Activated CD4-positive, alpha-beta T cell treated with anti-CD3 and anti-CD28 coated beads for 4 hours (primary cell): ENCODE measurements around the gene UNC5A.
A peak's percentile ranks its signal among the peaks of the same experiment; 100 is the strongest.

Experiments
- DNase-seq, 2 donors: peaks; one replicate each; pipeline ENCODE4 v3.0.0-alpha.2; 2020

The UNC5A gene

GRCh38 chr5:176802116-176802784 lies 8.1 kb upstream of the UNC5A start:
- DNase-seq = no peak

DNA sequence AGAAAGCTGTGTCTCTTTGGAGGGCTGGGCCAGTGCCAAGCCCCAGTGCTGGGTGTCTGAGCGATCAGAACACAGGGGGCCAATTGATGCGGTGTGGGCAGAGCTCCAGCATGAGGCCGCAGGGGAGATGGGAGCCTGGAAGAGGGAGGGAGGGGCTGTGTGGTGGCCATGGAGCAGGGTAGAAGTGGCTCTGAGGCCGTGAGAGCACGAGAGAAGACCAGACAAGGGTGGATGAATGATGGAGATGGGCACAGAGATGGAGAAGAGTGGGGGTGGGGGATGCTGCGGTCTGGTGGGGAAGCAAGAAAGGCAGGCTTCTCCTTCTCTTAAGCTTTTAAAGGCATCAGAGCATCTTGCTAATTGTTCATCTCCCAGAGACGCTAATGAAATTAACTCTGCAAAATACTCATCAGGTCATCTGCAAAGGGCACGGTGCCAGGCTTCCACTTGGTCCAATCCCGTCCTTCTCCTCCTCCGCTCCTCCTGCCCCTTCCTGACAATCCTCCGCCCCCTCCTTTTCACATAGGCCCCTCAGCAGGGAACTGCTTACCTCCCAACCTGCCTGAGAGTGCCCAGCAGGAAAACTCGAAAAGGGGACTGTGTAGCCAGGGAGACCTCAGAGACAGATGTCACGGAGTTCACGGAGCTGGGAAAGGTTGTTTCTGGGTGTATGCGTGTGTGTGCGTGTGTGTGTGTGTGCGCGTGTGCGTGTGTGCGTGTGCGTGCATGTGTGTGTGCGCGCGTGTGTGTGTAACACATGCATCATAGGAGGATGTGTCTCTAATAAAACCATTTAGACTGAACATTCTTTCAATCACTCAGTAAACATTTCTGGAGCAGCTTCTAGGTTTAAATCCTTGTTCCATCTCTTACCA lies 7.1 kb upstream of the UNC5A start:
- DNase-seq = no peak

GRCh38 chr5:176803943-176804498 lies 6.3 kb upstream of the UNC5A start:
- no peak for DNase-seq

DNA sequence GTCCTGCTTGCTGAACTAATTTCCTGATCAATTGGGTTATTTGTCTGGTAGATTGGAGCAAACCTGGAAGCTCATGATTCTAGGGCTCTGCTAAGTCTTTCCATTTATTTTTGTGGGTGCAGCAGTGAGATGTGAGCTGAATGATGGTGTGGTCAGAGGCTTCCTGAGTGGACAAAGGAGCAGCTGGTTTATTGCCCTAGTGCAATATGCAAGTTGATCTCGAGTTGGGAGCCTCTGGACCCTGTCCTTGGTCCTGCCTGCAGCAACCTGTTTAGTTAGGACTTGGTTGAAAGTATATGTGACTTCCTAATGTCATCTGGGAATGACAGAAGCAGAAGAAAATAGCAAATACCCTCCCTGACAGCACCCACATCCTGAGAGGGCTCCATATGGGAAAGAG lies 4.2 kb upstream of the UNC5A start:
- DNase-seq = no peak

GRCh38 chr5:176809544-176810080 lies 747 bp upstream of the UNC5A start:
- no peak for DNase-seq

- DNase-seq = no peak
Measured at GRCh38 chr5:176810687-176811501, 535 bp downstream of the UNC5A start.

- no peak for DNase-seq
Measured at GRCh38 chr5:176812269-176813259, 2.2 kb downstream of the UNC5A start.

GRCh38 chr5:176813587-176814312 lies 3.4 kb downstream of the UNC5A start:
- no peak for DNase-seq

DNA sequence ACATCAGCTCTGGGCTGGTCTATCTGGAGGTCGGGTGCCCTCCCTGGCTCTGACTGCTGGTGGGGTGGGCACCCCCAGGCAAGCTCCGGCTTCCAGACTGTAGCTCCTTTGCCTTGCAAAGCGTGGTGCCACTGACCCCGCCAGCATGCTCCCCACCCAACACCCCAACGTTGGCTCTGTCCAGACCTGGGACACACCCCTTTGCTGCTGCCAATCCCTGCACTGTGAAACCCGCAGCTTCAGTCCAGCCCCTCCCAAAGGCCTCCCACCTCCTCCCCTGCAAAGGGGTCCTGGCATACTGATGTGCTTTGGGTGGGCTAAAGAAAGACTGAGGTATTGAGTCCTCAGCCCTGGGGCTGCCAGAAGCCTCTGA lies 3.9 kb downstream of the UNC5A start:
- no peak for DNase-seq

DNA sequence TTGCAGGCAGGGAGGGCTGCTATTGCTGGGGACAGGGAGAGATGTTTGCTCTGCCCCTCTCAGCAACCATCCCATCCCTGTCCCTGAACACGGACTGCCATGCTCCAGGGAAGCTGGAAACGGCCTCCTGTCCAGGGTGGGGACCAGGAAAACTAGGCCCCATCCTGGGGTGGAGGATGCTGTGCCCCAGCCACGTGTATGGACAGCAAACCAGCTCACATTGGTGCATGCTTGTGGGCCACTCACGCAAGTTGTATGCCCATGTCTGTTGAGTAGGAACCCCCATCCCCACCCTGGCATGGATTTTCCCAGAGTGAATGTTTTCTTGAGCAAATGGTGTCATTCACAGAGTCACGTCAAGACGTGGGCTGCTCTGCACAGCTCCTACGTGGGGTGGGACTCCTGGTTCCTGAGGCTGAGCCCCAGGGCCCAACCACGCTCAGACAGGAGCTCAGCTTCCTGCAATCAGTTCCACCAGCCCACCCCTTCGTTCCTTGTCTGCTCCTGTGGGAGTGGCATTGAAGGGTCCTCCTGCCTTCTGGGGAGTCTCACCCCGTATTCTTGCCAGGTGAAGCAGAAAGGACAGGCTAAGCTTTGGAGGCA lies 4.6 kb downstream of the UNC5A start:
- DNase-seq = no peak

DNA sequence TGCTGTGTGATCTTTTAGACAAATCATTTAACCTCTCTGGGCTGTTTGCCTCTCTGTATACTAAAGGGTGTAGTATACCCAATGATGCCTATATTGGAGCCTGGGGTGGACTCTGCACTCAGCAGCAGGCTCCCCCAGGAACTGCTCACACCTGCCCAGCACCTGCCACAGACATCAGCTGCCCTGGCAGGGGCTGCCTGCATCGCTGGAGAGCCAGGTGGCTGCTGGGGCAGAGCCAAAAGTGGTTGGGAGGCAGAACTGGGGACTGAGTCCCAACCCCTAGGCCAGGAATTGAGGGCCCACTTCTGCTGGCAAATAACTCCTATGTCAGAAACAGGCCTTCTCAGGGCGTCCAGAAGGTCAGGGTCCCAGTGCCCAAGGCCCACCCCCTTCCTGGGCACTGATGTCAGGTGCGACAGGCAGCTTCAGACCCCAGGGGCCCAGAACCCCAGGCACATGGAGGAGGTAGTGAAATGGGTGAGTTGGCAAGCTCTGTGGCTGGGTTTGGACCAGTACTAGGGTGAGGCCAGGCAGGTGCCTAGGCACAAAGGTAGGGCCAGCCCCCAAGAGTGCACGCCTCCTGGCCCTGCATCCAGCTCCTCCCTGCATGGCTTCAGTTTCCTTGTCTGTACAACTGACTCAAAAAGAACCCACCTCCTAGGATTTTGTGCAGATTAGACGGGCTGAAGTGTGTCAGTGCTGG lies 5.8 kb downstream of the UNC5A start:
- no peak for DNase-seq

DNA sequence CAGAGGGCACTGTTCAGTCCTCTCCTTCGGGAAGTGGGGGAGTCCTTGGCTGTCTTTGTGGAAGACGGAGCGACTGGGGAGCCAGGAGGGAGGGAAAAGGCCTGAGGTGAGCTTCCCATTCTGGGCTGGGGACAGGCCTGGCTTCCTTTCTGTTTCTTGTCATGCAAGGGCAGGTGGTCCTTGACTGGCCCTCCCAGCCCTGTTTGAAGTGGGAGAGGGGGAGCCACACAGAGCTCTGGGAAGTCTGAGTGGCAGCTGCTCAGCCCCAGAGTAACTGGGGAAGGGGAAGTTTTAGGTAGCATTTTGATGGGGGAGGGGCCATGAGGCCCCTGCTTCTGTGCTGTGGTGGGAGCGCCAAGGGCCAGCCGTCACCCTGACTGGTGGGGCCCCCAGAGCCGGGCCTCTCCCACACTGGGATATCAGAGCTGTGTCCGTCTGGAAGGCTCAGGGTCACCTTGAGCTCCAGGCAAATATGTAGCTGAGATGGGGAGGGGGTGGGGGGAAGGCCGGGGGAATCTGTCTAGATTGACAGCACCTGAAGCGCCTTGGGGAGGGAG lies 6.5 kb downstream of the UNC5A start:
- no peak for DNase-seq

DNA sequence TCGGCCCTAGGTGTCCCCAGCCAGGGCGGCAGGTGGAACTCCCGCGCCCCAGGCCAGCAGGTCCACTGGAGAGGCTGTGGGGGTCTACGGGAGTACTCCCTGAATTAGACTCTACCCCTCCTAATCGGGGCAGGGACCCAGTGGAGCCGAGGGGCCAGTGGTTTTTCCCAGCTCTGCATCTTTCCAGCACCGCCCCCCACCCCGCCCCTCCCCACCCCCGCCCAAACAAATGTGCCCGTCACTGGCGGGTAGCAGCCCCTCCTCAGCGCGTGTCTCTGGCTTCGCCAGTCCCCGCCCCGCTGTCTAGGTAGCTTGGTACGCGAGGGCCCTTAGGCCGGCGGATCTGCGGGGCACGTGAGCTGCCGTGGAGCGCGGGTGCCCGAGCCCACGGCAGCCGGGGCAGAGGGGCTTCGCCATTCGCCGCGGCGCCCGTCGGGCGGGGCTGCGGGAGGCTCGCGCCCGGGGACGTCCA lies 7.0 kb downstream of the UNC5A start:
- peak in 1 of 2 donors; percentile 16 for DNase-seq

DNA sequence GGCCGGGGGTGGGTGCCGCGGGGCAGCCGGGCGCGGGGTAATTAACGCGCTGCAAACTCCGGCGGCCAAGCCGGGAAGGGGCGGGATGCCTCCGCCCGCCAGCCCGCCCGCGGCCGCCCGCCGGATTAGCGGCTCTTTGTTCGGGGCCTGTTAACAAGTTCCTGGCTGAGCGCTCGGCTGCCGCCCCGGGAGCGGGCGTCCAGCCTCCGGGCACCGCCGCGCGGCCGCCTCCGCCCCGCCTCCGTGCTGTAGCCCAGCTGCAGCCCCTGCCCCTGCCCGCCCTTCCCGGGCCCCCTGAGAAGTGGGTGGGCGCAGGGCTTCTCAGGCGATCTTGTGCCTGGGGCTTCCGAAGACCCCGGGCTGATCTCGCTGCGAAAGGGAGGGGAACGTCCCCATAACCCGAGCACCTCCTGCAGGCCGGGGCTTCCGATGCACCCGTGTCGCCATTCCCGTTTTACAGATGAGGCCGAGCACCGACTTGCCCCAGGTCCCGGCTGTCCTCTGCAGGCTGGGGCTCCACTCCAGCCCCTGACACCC lies 7.5 kb downstream of the UNC5A start:
- DNase-seq = no peak

DNA sequence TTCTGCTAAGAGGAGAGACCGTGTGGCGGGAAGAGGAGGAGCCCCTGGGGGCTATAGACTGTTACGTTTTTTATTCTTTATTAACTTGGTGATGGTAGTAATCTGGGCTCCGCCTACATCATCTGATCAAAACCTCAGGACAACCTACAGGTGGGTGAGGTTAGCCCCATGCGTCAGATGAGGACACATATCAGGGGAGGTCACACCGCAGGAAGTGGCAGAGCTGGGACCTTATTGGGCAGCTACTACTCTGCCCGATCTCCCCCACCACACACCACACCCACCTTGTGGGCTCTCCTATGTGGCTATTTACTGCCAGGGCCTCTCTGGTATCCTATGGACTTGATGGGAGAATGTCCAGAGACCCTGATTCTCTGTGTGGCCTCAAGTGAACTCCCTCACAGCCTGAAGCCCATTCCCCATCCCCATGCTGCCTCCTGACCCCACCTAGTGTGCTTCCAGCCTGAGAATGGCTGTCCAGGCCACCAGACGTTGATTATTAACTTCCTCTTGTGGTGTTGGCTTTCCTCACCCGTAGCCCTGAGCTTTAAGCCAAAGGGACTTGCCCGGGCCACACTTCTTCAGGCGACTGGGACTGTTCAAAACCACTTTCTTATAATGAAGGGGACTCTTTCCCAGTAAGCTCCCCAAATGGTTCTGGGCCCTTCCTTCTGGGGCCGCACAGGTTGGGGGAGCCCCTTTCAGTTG lies 8.2 kb downstream of the UNC5A start:
- no peak for DNase-seq

DNA sequence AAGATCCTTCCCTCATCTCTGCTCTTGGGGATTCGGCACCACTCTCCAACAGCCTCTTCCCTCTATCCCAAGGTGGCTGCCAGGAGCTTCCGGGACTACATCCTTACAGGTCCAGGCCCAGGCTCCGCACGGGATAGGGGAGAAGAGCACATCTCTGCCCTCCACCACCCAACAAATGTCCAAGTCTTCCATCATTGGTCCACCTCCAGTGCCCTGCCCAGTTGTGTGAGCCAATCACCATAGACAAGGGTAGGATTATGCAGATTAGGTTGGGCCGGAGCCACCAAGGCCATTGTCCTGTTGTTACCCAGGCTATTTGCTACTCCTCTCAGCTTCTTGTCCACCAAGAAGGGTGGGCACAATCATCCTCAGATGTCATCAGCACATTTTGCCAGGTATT lies 9.1 kb downstream of the UNC5A start:
- DNase-seq = no peak

GRCh38 chr5:176820937-176821336 lies 10.6 kb downstream of the UNC5A start:
- no peak for DNase-seq

DNA sequence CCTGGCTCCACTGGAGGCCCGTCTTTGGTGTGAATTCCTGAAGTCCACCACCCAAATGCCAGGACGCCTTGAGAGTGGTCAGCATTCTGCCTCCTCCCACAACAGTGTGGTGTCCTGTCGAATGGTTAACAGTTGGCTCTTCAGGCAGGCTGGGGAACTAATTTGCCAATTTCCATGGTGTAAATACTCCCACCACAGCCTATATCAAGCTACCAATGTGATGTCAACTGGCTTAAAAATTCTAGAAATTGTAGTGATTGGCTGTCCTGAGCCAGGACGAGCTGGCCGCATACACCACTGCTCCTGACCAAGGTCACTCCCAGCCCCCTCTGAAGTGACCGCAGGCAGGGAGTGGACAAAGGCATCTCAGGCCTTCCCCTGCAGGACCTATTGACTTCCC lies 11.1 kb downstream of the UNC5A start:
- no peak for DNase-seq
